HG03558 (cell line): ENCODE measurements around the gene RBM12.
A peak's percentile ranks its signal among the peaks of the same experiment; 100 is the strongest.

Experiments used
- ATAC-seq: cut with Tn5 transposase; IDR thresholded peaks from one replicate; pipeline ENCODE4 v1.9.1; 2021; ENCODE audit warnings: moderate number of reproducible peaks; ENCODE audit not compliant: unreplicated experiment; ENCODE audit errors: extremely low read depth

RBM12 gene

DNA sequence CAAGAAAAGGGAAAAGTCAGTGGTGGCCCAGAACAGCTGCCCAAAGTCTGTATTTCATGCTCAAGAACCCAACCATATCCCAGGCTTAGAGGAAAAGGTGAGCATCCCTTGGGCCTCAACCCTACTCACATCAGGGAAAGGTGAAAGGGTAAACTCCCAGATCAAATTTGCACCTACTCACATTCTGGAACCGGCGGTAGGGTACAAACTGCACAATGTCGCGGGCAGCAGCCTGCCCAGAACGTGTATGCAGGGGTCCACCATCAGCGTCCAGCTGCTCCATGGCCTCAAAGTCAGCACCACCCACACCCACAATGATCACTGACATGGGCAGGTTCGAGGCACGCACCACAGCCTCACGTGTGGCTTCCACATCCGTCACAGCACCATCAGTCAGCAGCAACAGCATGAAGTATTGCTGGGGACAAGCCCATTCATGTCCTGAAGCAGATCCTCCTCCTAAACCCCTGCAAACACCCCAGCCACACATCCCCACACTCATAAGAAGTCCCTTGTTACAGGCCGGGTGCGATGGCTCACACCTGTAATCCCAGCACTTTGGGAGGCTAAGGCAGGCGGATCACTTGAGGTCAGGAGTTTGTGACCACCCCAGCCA, 38.2 kb downstream of the RBM12 start:
- no peak for ATAC-seq

DNA sequence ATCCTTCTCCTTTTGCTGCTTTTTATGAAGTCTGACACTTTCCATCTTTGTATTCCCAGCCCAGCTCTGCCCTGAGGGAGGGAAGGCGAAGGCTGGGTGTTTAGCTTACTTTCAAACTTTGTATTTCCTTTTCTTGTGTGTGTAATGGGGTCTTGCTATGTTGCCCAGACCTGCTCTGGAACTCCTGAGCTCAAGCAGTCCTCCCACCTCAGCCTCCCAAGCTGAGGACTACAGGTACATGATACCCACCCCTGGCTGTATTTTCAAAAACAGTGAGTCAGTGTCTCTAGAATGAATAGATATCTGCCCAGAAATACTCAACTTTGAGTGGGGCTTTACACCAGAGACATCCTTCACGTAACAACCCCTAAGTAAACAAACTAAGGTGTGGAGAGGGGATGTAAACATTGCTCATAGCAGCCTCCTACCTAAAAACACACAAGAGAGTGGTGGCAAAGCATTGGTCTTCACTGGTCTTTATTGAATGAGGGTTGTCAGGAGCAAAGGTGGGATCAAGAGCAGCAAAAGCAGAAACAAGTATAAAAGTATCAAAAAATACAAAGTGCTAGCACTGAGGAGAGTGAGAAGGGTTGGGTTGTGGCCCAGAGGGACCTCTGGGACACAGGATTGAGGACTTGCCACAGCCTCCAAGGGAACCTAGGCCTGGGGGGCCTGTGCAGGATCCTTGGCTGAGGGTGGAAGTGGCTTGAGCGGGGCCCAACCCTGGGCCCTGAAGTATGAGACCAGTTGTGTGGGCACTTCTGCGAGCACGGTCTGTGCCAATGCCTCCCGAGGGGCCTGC, 38.9 kb downstream of the RBM12 start:
- ATAC-seq: no peak

- ATAC-seq: no peak
Measured at GRCh38 chr20:35621560-35621946, 43.1 kb downstream of the RBM12 start.

DNA sequence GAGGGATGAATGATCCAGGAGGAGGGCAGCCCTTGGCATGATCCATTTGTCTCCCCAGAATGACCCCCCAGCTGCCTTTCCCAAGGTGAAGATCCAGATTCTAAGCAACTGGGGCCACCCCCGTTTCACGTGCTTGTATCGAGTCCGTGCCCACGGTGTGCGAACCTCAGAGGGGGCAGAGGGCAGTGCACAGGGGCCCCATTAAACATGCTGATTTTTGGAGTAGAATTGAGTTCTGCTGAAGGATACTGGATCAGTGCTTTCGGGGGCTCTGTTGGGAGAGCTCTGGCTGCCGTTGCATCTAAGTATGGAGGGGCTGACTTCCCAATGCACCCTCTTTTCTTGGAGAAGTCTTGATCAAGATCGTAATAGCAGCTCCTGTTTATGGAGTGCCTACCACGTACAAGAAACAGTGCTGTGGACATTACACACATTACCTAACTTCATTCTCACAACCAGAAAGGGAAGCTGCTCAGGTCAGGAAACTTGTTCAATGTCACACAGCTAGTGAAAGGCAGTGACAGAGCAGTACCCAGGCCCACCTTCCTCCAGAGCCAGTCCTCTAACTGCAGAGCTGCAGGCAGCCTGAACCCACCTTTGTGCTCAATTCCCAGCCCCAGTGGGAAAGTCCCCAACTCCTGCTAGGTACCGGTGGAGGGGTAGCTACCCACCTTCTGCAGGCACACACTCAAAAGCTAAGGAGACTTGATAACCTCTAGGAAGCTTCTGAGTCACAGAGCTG, 43.7 kb downstream of the RBM12 start:
- no peak for ATAC-seq

DNA sequence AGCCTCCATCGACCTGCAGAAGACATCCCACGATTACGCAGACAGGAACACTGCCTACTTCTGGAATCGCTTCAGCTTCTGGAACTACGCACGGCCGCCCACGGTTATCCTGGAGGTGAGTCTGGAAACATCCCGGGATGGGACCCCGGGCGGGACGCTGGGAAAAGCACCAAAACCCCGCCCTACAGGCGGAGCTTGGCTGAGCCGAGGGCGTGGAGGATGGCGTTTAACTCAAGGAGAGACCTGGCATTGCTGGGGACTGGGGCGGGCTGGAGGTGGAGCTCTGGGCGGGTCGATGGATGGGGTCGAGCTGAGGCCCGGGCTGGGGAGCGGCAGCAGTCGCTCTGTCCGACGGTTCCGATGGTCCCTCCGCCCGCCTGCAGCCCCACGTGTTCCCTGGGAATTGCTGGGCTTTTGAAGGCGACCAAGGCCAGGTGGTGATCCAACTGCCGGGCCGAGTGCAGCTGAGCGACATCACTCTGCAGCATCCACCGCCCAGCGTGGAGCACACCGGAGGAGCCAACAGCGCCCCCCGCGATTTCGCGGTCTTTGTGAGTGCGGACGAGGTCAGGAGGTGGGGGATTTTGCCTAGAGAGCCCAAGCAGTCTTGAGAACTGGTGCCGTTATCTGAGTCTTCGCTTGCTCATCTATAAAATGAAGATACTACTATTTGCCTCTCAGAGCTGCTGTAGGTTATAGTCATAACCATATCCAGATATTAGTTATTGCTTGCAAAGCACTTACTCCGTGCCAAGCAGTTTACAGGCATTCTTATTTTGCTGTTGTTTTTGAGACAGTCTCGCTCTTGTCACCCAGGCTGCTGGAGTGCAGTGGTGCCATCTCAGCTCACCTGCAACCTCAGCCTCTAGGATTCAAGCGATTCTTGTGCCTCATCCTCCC, 45.3 kb downstream of the RBM12 start:
- ATAC-seq: no peak

- ATAC-seq: no peak
Measured at GRCh38 chr20:35618263-35619131, 46.2 kb downstream of the RBM12 start.

DNA sequence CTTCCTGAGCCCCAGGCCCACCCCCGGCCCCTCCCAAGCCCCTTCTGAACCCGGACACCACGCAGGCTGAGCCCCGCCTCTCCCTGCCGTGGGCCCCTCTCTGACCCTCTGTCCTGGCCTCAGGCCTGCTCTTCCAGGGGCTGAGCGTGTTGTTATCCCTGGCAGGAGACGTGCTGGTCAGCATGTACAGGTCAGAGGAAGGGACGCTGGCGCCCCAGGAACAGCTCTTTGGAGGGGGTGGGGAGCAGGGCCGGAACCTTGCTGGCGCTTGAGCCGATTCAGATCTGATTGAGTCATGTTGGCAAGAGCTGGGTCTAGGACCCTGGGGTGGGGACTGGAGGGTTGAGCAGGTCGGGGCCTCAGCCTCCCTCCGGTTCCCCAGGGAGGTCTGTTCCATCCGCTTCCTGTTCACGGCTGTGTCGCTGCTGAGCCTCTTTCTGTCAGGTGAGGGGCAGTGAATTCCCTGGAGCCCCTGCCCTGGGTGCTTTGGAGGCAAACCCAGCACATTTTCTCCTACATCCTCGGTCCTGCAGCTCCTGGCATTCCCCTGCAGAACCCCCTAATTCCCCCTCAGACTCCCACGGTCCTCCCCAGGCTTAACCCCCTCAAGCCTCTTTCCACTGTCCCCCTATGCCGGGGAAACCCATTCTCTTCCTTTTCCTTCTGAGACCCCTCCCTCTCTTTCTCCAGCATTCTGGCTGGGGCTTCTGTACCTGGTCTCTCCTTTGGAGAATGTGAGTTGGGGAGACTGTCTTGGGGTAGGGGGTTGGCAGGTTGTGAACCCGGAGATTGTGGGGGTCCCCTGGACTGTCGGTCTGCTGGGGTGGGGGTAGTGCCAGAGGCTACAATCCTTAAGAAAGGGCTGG, 47.1 kb downstream of the RBM12 start:
- ATAC-seq: no peak

DNA sequence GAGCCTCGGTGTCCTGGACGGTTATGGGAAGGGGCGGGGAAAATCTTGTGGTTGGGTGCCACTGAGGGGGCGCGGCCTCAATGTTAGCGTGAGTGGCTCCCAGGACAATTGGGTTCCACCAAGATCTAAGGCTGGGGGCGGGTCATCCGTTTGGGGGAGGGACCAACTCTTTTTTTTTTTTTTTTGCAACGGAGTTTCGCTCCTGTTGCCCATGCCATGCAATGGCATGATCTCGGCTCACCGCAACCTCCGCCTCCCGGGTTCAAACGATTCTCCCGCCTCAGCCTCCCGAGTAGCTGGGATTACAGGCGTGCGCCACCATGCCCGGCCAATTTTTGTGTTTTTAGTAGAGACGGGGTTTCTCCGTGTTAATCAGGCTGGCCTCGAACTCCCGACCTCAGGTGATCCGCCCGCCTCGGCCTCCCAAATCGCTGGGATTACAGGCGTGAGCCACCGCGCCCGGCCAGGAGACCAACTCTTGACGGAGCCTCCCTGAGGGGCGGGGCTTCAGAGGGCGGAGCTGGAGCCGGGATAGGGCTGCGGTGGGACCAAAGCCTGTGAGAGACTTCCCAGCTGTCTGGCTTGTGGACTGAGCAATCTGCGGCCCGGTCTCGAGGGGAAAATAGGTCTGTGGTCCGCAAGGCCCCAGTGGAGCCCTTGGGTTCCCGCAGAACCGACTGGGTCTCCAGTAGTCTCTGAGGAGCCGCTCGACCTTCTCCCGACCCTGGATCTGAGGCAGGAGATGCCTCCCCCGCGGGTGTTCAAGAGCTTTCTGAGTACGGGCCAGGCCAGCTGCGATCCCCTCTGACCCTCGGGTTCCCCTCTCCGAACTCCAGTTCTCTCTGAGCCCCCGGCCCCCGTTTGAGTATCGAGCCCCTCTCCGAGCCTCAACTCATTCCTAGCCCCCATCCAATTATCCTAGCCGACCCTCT, 48.0 kb downstream of the RBM12 start:
- peak; percentile 63 for ATAC-seq

DNA sequence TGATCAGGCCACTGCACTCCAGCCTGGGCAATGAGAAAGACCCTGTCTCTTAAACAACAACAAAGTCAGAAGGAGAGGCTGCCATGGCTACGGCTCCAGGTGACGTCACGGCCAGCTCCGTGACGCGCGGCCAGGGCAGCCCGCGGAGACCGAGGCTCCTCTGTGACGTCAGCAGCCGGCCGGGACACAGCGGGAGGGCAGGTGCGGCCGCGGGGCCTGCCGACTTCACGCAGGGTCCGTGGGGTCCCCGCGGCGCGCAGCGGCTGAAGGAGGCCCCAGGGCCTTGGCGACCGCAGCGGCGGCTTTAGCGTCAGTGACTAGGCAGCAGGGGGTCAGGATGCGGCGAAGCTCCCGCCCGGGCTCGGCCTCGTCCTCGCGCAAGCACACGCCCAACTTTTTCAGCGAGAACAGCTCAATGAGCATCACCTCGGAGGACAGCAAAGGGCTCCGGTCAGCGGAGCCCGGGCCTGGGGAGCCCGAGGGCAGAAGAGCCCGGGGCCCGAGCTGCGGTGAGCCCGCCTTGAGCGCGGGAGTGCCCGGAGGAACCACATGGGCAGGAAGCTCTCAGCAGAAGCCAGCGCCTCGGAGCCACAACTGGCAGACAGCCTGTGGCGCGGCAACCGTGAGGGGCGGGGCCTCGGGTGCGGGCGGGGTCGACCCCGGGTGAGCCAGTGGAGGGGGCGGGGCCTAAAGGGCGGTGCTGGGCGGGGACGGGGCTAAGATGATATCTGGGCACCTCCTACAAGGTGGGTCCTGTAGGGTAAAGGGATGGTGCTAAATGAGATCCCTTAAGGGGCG, 48.8 kb downstream of the RBM12 start, which contains the start of gene SPAG4:
Gene SPAG4, plus strand, starts transcription at position 163 of the 798 bp plus-strand sequence. Its CDS starts 175 bp downstream, at position 338.
- ATAC-seq: peak; percentile 22

GRCh38 chr20:35611482-35611881, 53.2 kb downstream of the RBM12 start:
- no peak for ATAC-seq

- ATAC-seq: no peak
Measured at GRCh38 chr20:35610833-35611427, 53.8 kb downstream of the RBM12 start.

- no peak for ATAC-seq
Measured at GRCh38 chr20:35607003-35607735, 57.5 kb downstream of the RBM12 start.

- no peak for ATAC-seq
Measured at GRCh38 chr20:35606127-35606526, 58.6 kb downstream of the RBM12 start.

DNA sequence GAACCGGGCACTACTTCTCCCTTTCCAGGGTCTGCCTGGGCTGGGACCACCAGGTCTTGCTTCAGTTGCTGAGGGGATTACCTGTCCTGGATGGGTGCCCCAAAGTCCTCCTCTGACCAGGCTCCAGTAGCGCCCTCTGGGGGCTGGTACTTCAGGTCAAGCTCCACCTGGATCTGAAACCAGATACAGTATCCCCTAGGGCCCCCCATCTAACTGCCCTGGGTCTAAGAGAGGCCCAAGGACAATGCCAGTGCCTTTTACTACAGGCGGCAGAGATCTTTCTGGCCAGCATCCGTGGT, 60.3 kb downstream of the RBM12 start:
- ATAC-seq: no peak

GRCh38 chr20:35603695-35604448, 60.8 kb downstream of the RBM12 start:
- no peak for ATAC-seq
